WTC11 (cell line): ENCODE results near the gene ZFHX3. TPM values are rescaled to one million over a fixed set of nuclear protein-coding genes. Genes with fewer than 3 reads are reported as not detected.

ENCODE experiments used
- AFF4 ChIP-seq: sonication (generic); formaldehyde crosslinking; IDR thresholded peaks from 2 replicates; pipeline ENCODE4 v1.8.1; 2023; ENCODE audit warnings: mild to moderate bottlenecking, missing genetic modification reagents, borderline replicate concordance
- CREB1 ChIP-seq: sonication (generic); formaldehyde crosslinking; IDR thresholded peaks from 2 replicates; pipeline ENCODE4 v1.8.0; 2023; ENCODE audit warnings: mild to moderate bottlenecking, missing genetic modification reagents
- E2F4 ChIP-seq: sonication (generic); formaldehyde crosslinking; IDR thresholded peaks from 2 replicates; pipeline ENCODE4 v1.8.1; 2022; ENCODE audit warnings: low read depth, mild to moderate bottlenecking, moderate library complexity, missing genetic modification reagents, borderline replicate concordance
- ETV6 ChIP-seq: sonication (generic); formaldehyde crosslinking; IDR thresholded peaks from 2 replicates; pipeline ENCODE4 v1.8.1; 2022; ENCODE audit warnings: mild to moderate bottlenecking, missing genetic modification reagents
- HMGXB4 ChIP-seq: sonication (generic); formaldehyde crosslinking; IDR thresholded peaks from 2 replicates; pipeline ENCODE4 v1.8.1; 2023; ENCODE audit warnings: mild to moderate bottlenecking, moderate library complexity, missing genetic modification reagents
- IRF1 ChIP-seq: sonication (generic); formaldehyde crosslinking; IDR thresholded peaks from 2 replicates; pipeline ENCODE4 v1.8.0; 2023; ENCODE audit warnings: missing genetic modification reagents
- MLX ChIP-seq: sonication (generic); formaldehyde crosslinking; IDR thresholded peaks from 2 replicates; pipeline ENCODE4 v1.8.1; 2023; ENCODE audit warnings: mild to moderate bottlenecking, missing genetic modification reagents, moderate library complexity
- NFYB ChIP-seq: sonication (generic); formaldehyde crosslinking; conservative IDR thresholded peaks from 2 replicates; pipeline ENCODE4 v1.8.0; 2022; ENCODE audit warnings: low read depth, missing genetic modification reagents
- RORB ChIP-seq: fragments of 250-450 bp; sonication (Bioruptor Pico); IDR thresholded peaks from 2 replicates; pipeline ENCODE4 v1.9.0; 2021; ENCODE audit warnings: mild to moderate bottlenecking
- SMAD4 ChIP-seq: sonication (generic); formaldehyde crosslinking; IDR thresholded peaks from 2 replicates; pipeline ENCODE4 v1.8.0; 2022; ENCODE audit warnings: mild to moderate bottlenecking, missing genetic modification reagents
- ZNF232 ChIP-seq: sonication (generic); formaldehyde crosslinking; IDR thresholded peaks from 2 replicates; pipeline ENCODE4 v1.8.0; 2022; ENCODE audit warnings: mild to moderate bottlenecking, missing genetic modification reagents
- ZNF281 ChIP-seq: sonication (generic); formaldehyde crosslinking; IDR thresholded peaks from 2 replicates; pipeline ENCODE4 v1.8.0; 2023; ENCODE audit warnings: mild to moderate bottlenecking, missing genetic modification reagents
- ZNF416 ChIP-seq: fragments of 250-450 bp; sonication (Bioruptor Pico); IDR thresholded peaks from 2 replicates; pipeline ENCODE4 v1.9.0; 2021; ENCODE audit warnings: mild to moderate bottlenecking, inconsistent platforms
- ZNF512 ChIP-seq: sonication (generic); formaldehyde crosslinking; IDR thresholded peaks from 2 replicates; pipeline ENCODE4 v1.8.1; 2022; ENCODE audit warnings: missing genetic modification reagents, borderline replicate concordance
- ZSCAN18 ChIP-seq: fragments of 250-450 bp; sonication (Bioruptor Pico); IDR thresholded peaks from 2 replicates; pipeline ENCODE4 v2.1.2; 2022; ENCODE audit warnings: mild to moderate bottlenecking, moderate library complexity
- total RNA-seq: library from RNA; stranded (reverse); gene quantifications from 3 replicates; pipeline ENCODE4 v1.2.3, GENCODE V29; 2021

ZFHX3 gene
- total RNA-seq, 1 experiment from 2014 or later: 5.7 TPM

GRCh38 chr16:73083271-73083670 lies 35.3 kb upstream of the ZFHX3 start (continued):
- TF ChIP-seq E2F4 (CRISPR knock-in tag): no peak
- TF ChIP-seq HMGXB4 (CRISPR knock-in tag): no peak
- TF ChIP-seq NFYB (CRISPR knock-in tag): no peak
- TF ChIP-seq RORB: no peak
- no peak for TF ChIP-seq SMAD4 (CRISPR knock-in tag)
- TF ChIP-seq MLX (CRISPR knock-in tag): no peak
- no peak for TF ChIP-seq ZNF232 (CRISPR knock-in tag)
- no peak for TF ChIP-seq IRF1
- no peak for TF ChIP-seq ZNF416 (CRISPR knock-in tag)
- TF ChIP-seq CREB1 (CRISPR knock-in tag): no peak
- TF ChIP-seq AFF4: no peak
- TF ChIP-seq ZNF281 (CRISPR knock-in tag): no peak
- no peak for TF ChIP-seq ZSCAN18 (CRISPR knock-in tag)
- no peak for TF ChIP-seq ETV6 (CRISPR knock-in tag)
- TF ChIP-seq ZNF512 (CRISPR knock-in tag): no peak
